Dermis microvascular lymphatic vessel endothelial cell (primary cell): Measurements from ENCODE around the gene CCNB2. TPM values are rescaled to one million over a fixed set of nuclear protein-coding genes. Genes with fewer than 3 reads are reported as not detected.

Source experiments
- DNase-seq, 2 donors: peaks; one replicate each; pipeline versions ENCODE4 v3.0.0 to v3.0.0-alpha.2; 2010; ENCODE audit warnings: low read depth in 2 of 2
- total RNA-seq: library from RNA; depleted of rRNA; stranded (reverse); fragments of >200 nt; gene quantifications from 2 replicates; pipeline ENCODE4 v1.2.1, GENCODE V29; 2014

Gene CCNB2
- total RNA-seq, 1 donor from 2014 or later: 30.4 TPM

GRCh38 chr15:59166601-59167265 is 61.8 kb downstream of the CCNB2 start:
- peak in 1 of 2 donors; percentile 51 for DNase-seq

- peak in 1 of 2 donors; percentile 72 for DNase-seq
Observed at GRCh38 chr15:59168536-59168935, 63.6 kb downstream of the CCNB2 start.

GRCh38 chr15:59169251-59169708 is 64.3 kb downstream of the CCNB2 start:
- DNase-seq: peak in 1 of 2 donors; percentile 83

GRCh38 chr15:59170295-59171066 is 65.5 kb downstream of the CCNB2 start:
- DNase-seq: peak; percentile 75 to 90

GRCh38 chr15:59171067-59171397 is 66.1 kb downstream of the CCNB2 start:
- no peak for DNase-seq

GRCh38 chr15:59172289-59172901 is 67.4 kb downstream of the CCNB2 start:
- no peak for DNase-seq

GRCh38 chr15:59173194-59173593 is 68.2 kb downstream of the CCNB2 start:
- no peak for DNase-seq

- peak in 1 of 2 donors; percentile 85 for DNase-seq
Observed at GRCh38 chr15:59174151-59174834, 69.3 kb downstream of the CCNB2 start.

Other genes starting within 250 kb of the CCNB2 start
- gene SLTM, start 171.5 kb upstream of the CCNB2 start, total RNA-seq: 37.5 and 41.5 TPM in 2 replicates
- gene RNF111, start 117.5 kb upstream of the CCNB2 start, total RNA-seq: 15.4 and 22.0 TPM in 2 replicates
- not detected in 2 replicates for gene LDHAL6B, start 101.7 kb downstream of the CCNB2 start, total RNA-seq